ENCODE results near the gene CD248. TPM values are rescaled to one million over a fixed set of nuclear protein-coding genes. Genes with fewer than 3 reads are reported as not detected.

Gene CD248
- total and polyA plus RNA-seq, 3 experiments from 2014 or later, result 2.9 to 18.9 (median 3.1) TPM

DNA sequence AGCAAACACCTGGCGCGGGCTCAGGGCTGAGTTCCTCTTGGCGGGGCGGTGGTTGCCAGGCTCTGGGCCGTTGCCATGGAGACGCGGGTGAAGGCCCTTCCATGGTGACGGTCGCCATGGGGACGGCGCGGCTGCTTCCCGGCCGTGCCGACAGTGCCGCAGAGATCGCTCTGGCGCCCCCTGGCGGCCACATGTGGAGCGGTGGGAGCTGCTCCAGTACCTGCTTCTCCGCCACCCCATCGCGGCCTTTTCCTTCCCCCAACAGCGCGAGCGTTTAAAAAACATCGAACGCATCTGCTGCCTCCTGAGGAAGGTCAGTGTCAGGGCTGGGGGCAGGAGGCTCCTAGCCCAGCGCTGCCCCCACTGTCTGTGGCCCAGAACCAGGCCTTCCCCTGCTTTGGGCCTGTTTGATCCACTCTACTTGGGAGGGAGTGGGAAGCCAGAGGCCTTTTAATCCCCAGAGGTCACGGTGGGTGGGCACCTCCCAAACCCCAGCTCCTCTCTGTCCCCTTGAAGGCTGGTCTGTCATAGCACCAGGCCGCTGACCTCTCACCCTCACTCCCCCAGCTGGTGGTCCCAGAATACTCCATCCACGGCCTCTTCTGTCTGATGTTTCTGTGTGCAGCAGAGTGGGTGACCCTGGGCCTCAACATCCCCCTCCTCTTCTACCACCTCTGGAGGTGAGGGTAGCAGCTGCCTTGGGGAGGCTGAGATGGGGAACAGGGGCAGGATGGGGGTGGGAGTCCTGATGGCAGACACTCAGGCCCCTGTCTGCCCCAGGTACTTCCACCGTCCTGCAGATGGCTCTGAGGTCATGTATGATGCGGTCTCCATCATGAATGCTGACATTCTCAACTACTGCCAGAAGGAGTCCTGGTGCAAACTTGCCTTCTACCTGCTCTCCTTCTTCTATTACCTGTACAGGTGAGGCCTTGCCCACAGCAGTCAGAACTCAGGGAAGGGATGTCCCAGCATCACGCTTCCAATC lies 34.1 kb downstream of the CD248 start:
- H3K36me3 ChIP-seq (ENCODE audit: insufficient read depth, low read length), result no peaks in the 10 kb centered on the region
- no peak overlapping the region for H3K4me3 ChIP-seq (ENCODE audit: low read length)
- ChIA-PET POLR2A (interaction anchor here (0.6 to 1.5 kb wide), 7 partner anchors 8 to 336 kb away, joined by 3 to 7 read pairs (median 3); partner anchors contain the start of gene TMEM151A), CTCF (interaction anchor here (0.7 to 6.5 kb wide), 10 partner anchors 8 to 167 kb away, joined by 3 to 74 read pairs (median 7); partner anchors contain the start of gene RAB1B)
- peak; percentile 98 to 100 (median 100) for DNase-seq
- H3K27me3 ChIP-seq (ENCODE audit: insufficient read depth, low read length, poor library complexity, severe bottlenecking), result no peaks in the 10 kb centered on the region
- Mint-ChIP-seq H3K36me3 (peaks cover 0 to 7% (median 0%) of the 10 kb centered on the region in 3 donors), H3K27ac (peak overlapping the region; percentile 54 to 97 (median 92)), H3K27me3 (peaks cover 0 to 7% of the 10 kb centered on the region in 2 donors), H3K9me3 (no peaks in the 10 kb centered on the region), H3K4me3 (peak overlapping the region; percentile 35 to 85 (median 56)), H3K4me1 (peaks cover 31 to 50% (median 37%) of the 10 kb centered on the region in 3 donors)
- H3K4me1 ChIP-seq (ENCODE audit: insufficient read depth, low read length), result peaks cover 35% of the 10 kb centered on the region
- no peak overlapping the region for H3K27ac ChIP-seq (ENCODE audit: low read depth, low read length)
- H3K9me3 ChIP-seq (ENCODE audit: low read length), result no peaks in the 10 kb centered on the region

DNA sequence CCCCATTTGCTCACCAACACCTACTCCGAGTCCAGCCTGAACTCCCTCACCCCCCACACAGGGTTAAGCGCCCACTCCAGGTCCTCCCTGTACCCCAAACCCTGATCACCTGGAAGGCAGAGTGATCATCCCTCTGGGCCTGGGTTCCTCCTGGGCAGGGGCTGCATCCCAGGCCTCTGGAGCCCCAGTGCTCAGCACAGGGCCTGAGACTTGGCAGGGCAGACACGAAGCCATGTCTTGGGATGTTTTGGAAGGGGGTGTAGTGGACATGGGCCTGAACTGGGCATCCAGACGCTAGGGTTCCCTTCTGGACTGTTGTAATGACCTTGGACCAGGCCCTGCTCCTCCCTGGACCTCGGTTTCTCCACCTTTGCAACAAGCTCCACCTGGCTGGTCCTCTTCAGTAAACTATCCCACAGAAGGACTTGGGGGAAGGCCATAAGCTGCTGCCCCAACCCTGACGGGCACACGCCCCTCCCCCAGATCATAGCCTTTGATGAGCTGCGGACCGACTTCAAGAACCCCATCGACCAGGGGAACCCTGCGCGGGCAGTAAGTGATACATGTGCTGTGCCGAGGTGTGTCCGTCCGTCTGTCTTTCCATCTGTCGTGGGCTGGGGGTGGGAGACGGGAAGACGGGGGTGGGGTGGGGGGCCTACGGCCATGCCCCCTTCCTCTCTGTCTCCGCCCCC lies 34.9 kb downstream of the CD248 start:
- Histone ChIP-seq H3K36me3 (ENCODE audit: insufficient read depth, low read length) (no peaks in the 10 kb centered on the region), H3K4me1 (ENCODE audit: insufficient read depth, low read length) (peaks cover 33% of the 10 kb centered on the region), H3K27ac (ENCODE audit: low read depth, low read length) (peak overlapping the region; percentile 20), H3K4me3 (ENCODE audit: low read length) (no peak overlapping the region), H3K9me3 (ENCODE audit: low read length) (no peaks in the 10 kb centered on the region), H3K27me3 (ENCODE audit: insufficient read depth, low read length, poor library complexity, severe bottlenecking) (no peaks in the 10 kb centered on the region)
- H3K4me3 Mint-ChIP-seq, result peak overlapping the region; percentile 35 to 85 (median 56)
- POLR2A ChIA-PET, result interaction anchor here (0.6 to 1.5 kb wide), 5 partner anchors 9 to 337 kb away, joined by 3 to 8 read pairs (median 4); partner anchors contain the start of gene TMEM151A
- H3K36me3 Mint-ChIP-seq, result peaks cover 0 to 10% (median 0%) of the 10 kb centered on the region in 3 donors
- no peak for DNase-seq
- H3K4me1 Mint-ChIP-seq, result peaks cover 33 to 50% (median 35%) of the 10 kb centered on the region in 3 donors
- H3K27me3 Mint-ChIP-seq, result peaks cover 0 to 7% of the 10 kb centered on the region in 2 donors
- CTCF ChIA-PET, result interaction anchor here (0.7 to 6.5 kb wide), 8 partner anchors 9 to 166 kb away, joined by 3 to 74 read pairs (median 8); partner anchors contain the start of gene RAB1B
- H3K27ac Mint-ChIP-seq, result peak overlapping the region; percentile 50 to 97 (median 92)
- H3K9me3 Mint-ChIP-seq, result no peaks in the 10 kb centered on the region

DNA sequence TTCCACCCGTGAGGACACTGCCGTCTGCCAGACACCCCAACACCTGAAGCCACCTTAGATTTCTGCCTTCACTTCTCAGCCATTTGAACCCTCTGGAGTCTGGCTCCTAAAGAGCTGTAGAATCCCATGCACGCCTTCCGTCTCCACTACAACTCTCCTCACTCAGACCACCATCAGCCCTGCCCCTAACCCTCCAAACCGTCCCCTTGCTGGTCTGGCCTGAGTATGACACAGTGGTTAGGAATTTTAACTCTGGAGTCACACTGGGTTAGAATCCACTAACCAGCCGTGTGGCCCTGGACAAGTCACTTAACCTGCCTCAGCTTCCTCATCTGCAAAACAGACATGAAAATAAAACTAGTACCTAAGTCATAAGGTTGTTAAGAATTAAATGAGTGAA lies 35.8 kb downstream of the CD248 start:
- H3K4me1 Mint-ChIP-seq, result peaks cover 29 to 48% (median 34%) of the 10 kb centered on the region in 3 donors
- H3K9me3 Mint-ChIP-seq, result no peaks in the 10 kb centered on the region
- H3K4me3 ChIP-seq (ENCODE audit: low read length), result no peak overlapping the region
- peak overlapping the region in 7 of 8 donors; percentile 59 to 97 (median 91) for H3K27ac Mint-ChIP-seq
- H3K36me3 ChIP-seq (ENCODE audit: insufficient read depth, low read length), result no peaks in the 10 kb centered on the region
- peak overlapping the region in 6 of 7 donors; percentile 5 to 79 (median 56) for H3K4me3 Mint-ChIP-seq
- ChIA-PET POLR2A (interaction anchor here (1.0 kb wide), 2 partner anchors 8 to 11 kb away, joined by 3 to 5 read pairs; partner anchors contain the start of gene YIF1A), CTCF (interaction anchor here (2.5 to 6.5 kb wide), 3 partner anchors 9 to 58 kb away, joined by 20 to 74 read pairs (median 25); no protein-coding TSS in a partner anchor)
- H3K27ac ChIP-seq (ENCODE audit: low read depth, low read length), result no peak overlapping the region
- H3K9me3 ChIP-seq (ENCODE audit: low read length), result no peaks in the 10 kb centered on the region
- no peak for DNase-seq
- peaks cover 0 to 7% of the 10 kb centered on the region in 2 donors for H3K27me3 Mint-ChIP-seq
- no peaks in the 10 kb centered on the region for H3K27me3 ChIP-seq (ENCODE audit: insufficient read depth, low read length, poor library complexity, severe bottlenecking)
- H3K4me1 ChIP-seq (ENCODE audit: insufficient read depth, low read length), result peaks cover 30% of the 10 kb centered on the region
- peaks cover 0 to 19% (median 0%) of the 10 kb centered on the region in 3 donors for H3K36me3 Mint-ChIP-seq

DNA sequence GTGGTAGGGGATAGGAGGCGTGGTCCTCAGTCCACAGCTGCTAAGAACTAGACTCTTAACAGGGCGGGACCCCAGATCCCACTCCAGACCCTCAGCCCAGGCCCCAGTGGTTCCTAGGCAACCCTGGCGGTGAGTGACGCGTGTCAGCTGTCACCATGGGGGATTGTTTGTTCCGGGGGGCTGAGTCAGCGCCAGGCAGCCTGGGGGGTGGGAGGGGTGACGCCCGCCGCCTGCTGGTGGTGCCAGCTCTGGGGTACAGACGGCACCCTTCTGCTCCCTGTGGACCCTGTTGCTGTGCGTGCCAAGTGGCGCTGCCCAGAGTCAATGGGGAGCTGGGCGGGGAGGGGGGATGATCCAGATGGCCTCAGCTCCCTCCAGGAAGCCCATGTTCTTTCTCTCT lies 36.4 kb downstream of the CD248 start:
- peaks cover 30% of the 10 kb centered on the region for H3K4me1 ChIP-seq (ENCODE audit: insufficient read depth, low read length)
- POLR2A ChIA-PET, result interaction anchor here (1.0 kb wide), 2 partner anchors 9 to 10 kb away, joined by 3 to 5 read pairs; partner anchors contain the start of gene YIF1A

DNA sequence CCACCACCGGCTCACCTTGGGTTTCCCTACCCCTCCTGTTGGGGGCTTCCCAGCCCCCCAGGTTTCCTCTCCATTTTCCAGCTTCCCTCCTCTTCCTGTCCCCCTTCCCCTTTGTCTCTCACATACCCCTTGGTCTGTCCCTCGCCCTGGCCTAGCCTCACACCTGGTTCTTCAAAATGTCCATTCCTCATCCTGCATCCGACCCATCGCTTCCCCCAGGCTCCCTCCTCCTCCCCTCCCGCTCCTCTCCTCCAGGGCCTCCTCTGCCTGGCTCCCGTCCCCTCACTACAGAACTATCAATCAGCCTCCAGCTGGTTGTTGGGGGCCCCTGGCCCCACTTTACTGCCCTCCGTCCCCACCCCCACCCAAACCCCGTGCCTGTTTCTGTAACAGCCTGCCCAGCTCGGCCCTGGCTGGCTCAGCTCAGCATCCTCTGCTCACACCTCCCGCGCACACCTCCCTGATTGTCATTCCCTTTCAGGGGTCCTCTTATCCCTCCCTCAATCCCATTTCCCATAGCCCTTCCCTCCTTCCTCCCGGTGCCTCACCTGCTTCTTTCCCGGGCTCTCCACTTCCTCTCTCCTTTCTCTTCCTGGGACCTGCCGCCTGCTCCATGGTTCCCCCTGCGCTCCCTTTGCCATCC lies 37.6 kb downstream of the CD248 start:
- ChIA-PET POLR2A (interaction anchor here (0.6 to 1.0 kb wide), 6 partner anchors 10 to 944 kb away, joined by 3 to 6 read pairs (median 4); partner anchors contain the start of gene YIF1A), CTCF (interaction anchor here (0.8 to 1.1 kb wide), 3 partner anchors 10 to 57 kb away, joined by 3 to 8 read pairs (median 3); partner anchors contain the start of gene YIF1A)
- H3K4me3 Mint-ChIP-seq, result peak overlapping the region; percentile 57 to 75 (median 64)
- no peak for DNase-seq
- H3K9me3 Mint-ChIP-seq, result no peaks in the 10 kb centered on the region
- Histone ChIP-seq H3K27ac (ENCODE audit: low read depth, low read length) (no peak overlapping the region), H3K36me3 (ENCODE audit: insufficient read depth, low read length) (peaks cover 13% of the 10 kb centered on the region), H3K4me3 (ENCODE audit: low read length) (no peak overlapping the region), H3K4me1 (ENCODE audit: insufficient read depth, low read length) (peaks cover 30% of the 10 kb centered on the region), H3K9me3 (ENCODE audit: low read length) (no peaks in the 10 kb centered on the region), H3K27me3 (ENCODE audit: insufficient read depth, low read length, poor library complexity, severe bottlenecking) (no peaks in the 10 kb centered on the region)
- peaks cover 31 to 52% (median 35%) of the 10 kb centered on the region in 3 donors for H3K4me1 Mint-ChIP-seq
- peaks cover 0 to 29% (median under 1%) of the 10 kb centered on the region in 3 donors for H3K36me3 Mint-ChIP-seq
- peak overlapping the region in 7 of 8 donors; percentile 19 to 96 (median 80) for H3K27ac Mint-ChIP-seq
- H3K27me3 Mint-ChIP-seq, result peaks cover 0 to 7% of the 10 kb centered on the region in 2 donors

More for the DNA sequence above, 36.4 kb downstream of the CD248 start:
- Histone ChIP-seq H3K4me3 (ENCODE audit: low read length) (no peak overlapping the region), H3K27me3 (ENCODE audit: insufficient read depth, low read length, poor library complexity, severe bottlenecking) (no peaks in the 10 kb centered on the region), H3K9me3 (ENCODE audit: low read length) (no peaks in the 10 kb centered on the region), H3K36me3 (ENCODE audit: insufficient read depth, low read length) (peaks cover 3% of the 10 kb centered on the region), H3K27ac (ENCODE audit: low read depth, low read length) (no peak overlapping the region)
- Mint-ChIP-seq H3K4me1 (peaks cover 29 to 48% (median 33%) of the 10 kb centered on the region in 3 donors), H3K36me3 (peaks cover 0 to 22% (median 0%) of the 10 kb centered on the region in 3 donors), H3K9me3 (no peaks in the 10 kb centered on the region), H3K27me3 (peaks cover 0 to 7% of the 10 kb centered on the region in 2 donors), H3K4me3 (peak overlapping the region in 2 of 7 donors; percentile 78 to 79), H3K27ac (peak overlapping the region in 2 of 8 donors; percentile 11 to 97)
- DNase-seq, result no peak
- CTCF ChIA-PET, result interaction anchor here (0.6 kb wide), 1 partner anchor 9 kb away, joined by 3 read pairs; no protein-coding TSS in a partner anchor

DNA sequence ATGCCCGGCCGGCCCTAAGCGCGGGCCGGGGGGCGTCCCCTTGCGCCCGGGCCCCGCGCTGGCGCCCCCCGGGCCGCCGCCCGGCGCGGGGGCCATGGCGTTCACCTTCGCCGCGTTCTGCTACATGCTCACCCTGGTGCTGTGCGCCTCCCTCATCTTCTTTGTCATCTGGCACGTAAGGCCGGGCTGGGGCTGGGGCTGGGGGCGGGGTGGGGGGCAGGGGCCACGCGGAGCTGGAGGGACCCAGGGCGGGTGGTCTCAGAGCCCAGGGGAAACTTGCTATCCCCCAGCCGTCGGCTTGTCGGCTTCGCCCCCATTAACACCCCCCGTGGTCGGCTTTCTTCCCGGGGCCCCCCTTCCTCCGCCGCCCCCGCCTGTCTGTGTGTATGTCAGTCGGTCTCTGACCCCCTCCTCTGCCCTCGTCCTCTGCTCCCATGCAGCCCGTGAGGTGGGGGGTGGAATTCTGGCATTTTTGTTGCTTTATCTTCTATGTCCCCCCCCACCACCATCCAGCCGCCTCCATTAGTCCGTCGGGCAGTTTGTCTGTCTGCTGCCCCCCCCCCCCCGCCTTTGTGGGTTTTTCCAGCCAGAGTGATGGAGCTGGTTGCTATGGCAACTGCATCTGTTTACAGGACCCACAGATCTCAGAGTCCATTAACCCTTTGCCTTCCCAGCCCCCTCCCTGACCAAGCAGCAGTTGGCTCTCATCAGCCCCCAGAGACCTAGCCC lies 38.3 kb downstream of the CD248 start:
- Histone ChIP-seq H3K4me3 (ENCODE audit: low read length) (no peak overlapping the region), H3K4me1 (ENCODE audit: insufficient read depth, low read length) (peaks cover 32% of the 10 kb centered on the region), H3K27ac (ENCODE audit: low read depth, low read length) (no peak overlapping the region), H3K9me3 (ENCODE audit: low read length) (no peaks in the 10 kb centered on the region), H3K36me3 (ENCODE audit: insufficient read depth, low read length) (peaks cover 17% of the 10 kb centered on the region), H3K27me3 (ENCODE audit: insufficient read depth, low read length, poor library complexity, severe bottlenecking) (no peaks in the 10 kb centered on the region)
- peaks cover 2 to 34% (median 5%) of the 10 kb centered on the region in 3 donors for H3K36me3 Mint-ChIP-seq
- peaks cover 0 to 7% of the 10 kb centered on the region in 2 donors for H3K27me3 Mint-ChIP-seq
- CTCF ChIA-PET, result interaction anchor here (1.1 kb wide), 1 partner anchor 22 kb away, joined by 8 read pairs; no protein-coding TSS in a partner anchor
- H3K4me3 Mint-ChIP-seq, result peak overlapping the region; percentile 61 to 89 (median 67)
- H3K27ac Mint-ChIP-seq, result peak overlapping the region in 7 of 8 donors; percentile 19 to 96 (median 85)
- H3K4me1 Mint-ChIP-seq, result peaks cover 36 to 57% (median 41%) of the 10 kb centered on the region in 3 donors
- POLR2A ChIA-PET, result interaction anchor here (0.6 to 1.0 kb wide), 4 partner anchors 11 to 944 kb away, joined by 3 to 6 read pairs (median 4); partner anchors contain the start of gene YIF1A
- DNase-seq, result peak in 1 of 5 donors; percentile 63
- H3K9me3 Mint-ChIP-seq, result no peaks in the 10 kb centered on the region
